Fibroblast of the aortic adventitia (primary cell): ENCODE data around the gene CAVIN1. TPM values are rescaled to one million over a fixed set of nuclear protein-coding genes. Genes with fewer than 3 reads are reported as not detected.
"Not testable (repeated sequence)": the region's sequence is repeated elsewhere in the genome, so short reads cannot be mapped to it uniquely, and the experiment has no call there.

Experiments used
- DNase-seq: peaks from one replicate; pipeline ENCODE4 v3.0.0-alpha.2; 2010; ENCODE audit warnings: low read depth
- H3K4me3 ChIP-seq: 2 replicates; pipeline ENCODE4 v1.5.1; 2011; ENCODE audit warnings: low read depth, mild to moderate bottlenecking, control low read depth, low read length, moderate library complexity
- total RNA-seq: library from RNA; depleted of rRNA; stranded (reverse); fragments of >200 nt; gene quantifications from 2 replicates; pipeline ENCODE4 v1.2.3, GENCODE V29; 2012; ENCODE audit warnings: low replicate concordance
- TF ChIP-seq, protein P1 (sequence below): IDR thresholded peaks from 2 replicates; pipeline ENCODE4 v1.5.1; 2011; ENCODE audit warnings: mild to moderate bottlenecking, low read length, control low read depth, inconsistent platforms; ENCODE audit not compliant: insufficient read depth

Gene CAVIN1
- total RNA-seq, 1 donor, result 721 TPM

GRCh38 chr17:42403150-42403549, 19.9 kb downstream of the CAVIN1 start:
- no peak overlapping the region for H3K4me3 ChIP-seq
- TF ChIP-seq, protein P1, sequence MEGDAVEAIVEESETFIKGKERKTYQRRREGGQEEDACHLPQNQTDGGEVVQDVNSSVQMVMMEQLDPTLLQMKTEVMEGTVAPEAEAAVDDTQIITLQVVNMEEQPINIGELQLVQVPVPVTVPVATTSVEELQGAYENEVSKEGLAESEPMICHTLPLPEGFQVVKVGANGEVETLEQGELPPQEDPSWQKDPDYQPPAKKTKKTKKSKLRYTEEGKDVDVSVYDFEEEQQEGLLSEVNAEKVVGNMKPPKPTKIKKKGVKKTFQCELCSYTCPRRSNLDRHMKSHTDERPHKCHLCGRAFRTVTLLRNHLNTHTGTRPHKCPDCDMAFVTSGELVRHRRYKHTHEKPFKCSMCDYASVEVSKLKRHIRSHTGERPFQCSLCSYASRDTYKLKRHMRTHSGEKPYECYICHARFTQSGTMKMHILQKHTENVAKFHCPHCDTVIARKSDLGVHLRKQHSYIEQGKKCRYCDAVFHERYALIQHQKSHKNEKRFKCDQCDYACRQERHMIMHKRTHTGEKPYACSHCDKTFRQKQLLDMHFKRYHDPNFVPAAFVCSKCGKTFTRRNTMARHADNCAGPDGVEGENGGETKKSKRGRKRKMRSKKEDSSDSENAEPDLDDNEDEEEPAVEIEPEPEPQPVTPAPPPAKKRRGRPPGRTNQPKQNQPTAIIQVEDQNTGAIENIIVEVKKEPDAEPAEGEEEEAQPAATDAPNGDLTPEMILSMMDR, result no peak
- DNase-seq, result no peak

- TF ChIP-seq, protein P1, result no peak
- DNase-seq, result no peak
- H3K4me3 ChIP-seq, result no peak overlapping the region
These were observed 20.9 kb downstream of the CAVIN1 start for GRCh38 chr17:42402117-42402516.

- H3K4me3 ChIP-seq, DNase-seq: not testable (repeated sequence)
These were observed 22.1 kb downstream of the CAVIN1 start for GRCh38 chr17:42400844-42401375.

- no peak overlapping the region for H3K4me3 ChIP-seq
- DNase-seq, result no peak
- TF ChIP-seq, protein P1, result no peak
These were observed 22.9 kb downstream of the CAVIN1 start for GRCh38 chr17:42399948-42400843.

GRCh38 chr17:42399121-42399520, 23.9 kb downstream of the CAVIN1 start:
- TF ChIP-seq, protein P1, result no peak
- no peak overlapping the region for H3K4me3 ChIP-seq
- no peak for DNase-seq

DNA sequence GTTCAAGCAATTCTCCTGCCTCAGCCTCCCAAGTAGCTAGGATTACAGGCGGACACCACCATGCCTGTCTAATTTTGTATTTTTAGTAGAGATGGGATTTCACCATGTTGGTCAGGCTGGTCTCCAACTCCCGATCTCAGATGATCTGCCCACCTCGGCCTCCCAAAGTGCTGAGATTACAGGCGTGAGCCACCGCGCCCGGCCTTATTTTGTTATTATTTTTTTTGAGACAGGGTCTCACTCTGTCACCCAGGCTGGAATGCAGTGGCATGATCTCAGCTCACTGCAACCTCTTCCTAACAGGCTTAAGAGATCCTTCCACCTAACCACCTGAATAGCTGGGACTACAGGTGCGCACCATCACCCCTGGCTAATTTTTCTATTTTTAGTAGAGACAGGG, 27.5 kb downstream of the CAVIN1 start:
- DNase-seq, H3K4me3 ChIP-seq: not testable (repeated sequence)

DNA sequence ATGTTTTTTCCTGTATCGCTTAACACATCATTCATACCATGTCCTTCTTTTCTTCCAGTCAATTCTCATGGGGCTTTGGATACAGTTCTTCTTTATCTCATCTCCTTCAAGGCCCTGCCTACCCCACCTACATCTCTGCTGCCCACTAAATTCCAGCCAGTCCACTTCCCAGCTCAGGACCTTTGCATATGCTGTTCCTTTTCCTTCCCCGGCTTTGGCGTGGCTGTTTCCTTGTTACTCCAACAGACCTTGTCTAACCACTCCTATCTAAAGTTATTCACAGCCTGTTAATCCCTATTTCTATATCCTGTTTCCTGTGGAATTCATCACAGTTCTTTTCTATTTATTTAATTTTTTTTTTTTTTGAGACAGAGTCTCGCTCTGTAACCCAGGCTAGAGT, 28.2 kb downstream of the CAVIN1 start:
- no peak overlapping the region for H3K4me3 ChIP-seq
- TF ChIP-seq, protein P1, result no peak
- no peak for DNase-seq
